Smooth muscle cell of the brain vasculature (primary cell): ENCODE measurements around the gene SPATA25.

Experiments
- DNase-seq: peaks from one replicate; pipeline ENCODE4 v3.0.0-alpha.2; 2012; ENCODE audit warnings: low read depth, low spot score

Gene SPATA25

GRCh38 chr20:45840700-45841198, 46.7 kb downstream of the SPATA25 start:
- DNase-seq: no peak

DNA sequence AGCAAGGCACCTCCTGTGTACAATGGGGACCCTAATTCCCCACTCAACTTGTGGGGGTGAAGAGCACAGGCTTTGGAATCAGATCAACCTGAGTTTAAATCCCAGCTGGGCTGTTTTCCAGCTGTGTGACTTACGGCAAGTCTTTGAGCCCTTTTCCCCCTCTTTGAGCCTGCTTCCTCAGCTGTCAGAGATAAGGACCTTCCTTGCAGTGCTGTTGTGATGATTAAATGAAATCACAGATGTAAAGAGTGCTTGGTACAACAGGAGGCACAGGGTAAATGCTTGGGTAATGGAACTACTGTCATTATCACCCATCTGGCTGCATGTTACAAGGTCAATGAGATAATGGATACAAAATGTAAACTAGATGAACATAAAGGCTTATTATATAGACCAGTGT, 50.6 kb downstream of the SPATA25 start:
- DNase-seq: no peak
